Duodenal mucosa (tissue), 2 donors: ENCODE measurements around the gene MYO15A.

Experiments
- H3K27ac ChIP-seq: one replicate; pipeline ENCODE4 v1.7.0; 2013; ENCODE audit warnings: low read depth, low read length
- H3K27me3 ChIP-seq, 2 donors: one replicate each; pipeline ENCODE4 v1.7.0; 2013; ENCODE audit warnings: low read length in 2 of 2, control low read depth in 1 of 2; ENCODE audit not compliant: insufficient read depth in 2 of 2, control insufficient read depth in 1 of 2
- H3K36me3 ChIP-seq, 2 donors: one replicate each; pipeline ENCODE4 v1.7.0; 2013; ENCODE audit warnings: low read length in 2 of 2, control low read depth in 1 of 2; ENCODE audit not compliant: insufficient read depth in 2 of 2, control insufficient read depth in 1 of 2
- H3K4me1 ChIP-seq, 2 donors: one replicate each; pipeline ENCODE4 v1.7.0; 2013; ENCODE audit warnings: low read length in 2 of 2, control low read depth in 1 of 2; ENCODE audit not compliant: insufficient read depth in 2 of 2, control insufficient read depth in 1 of 2
- H3K4me3 ChIP-seq, 2 donors: one replicate each; pipeline ENCODE4 v1.7.0; 2013; ENCODE audit warnings: low read length in 2 of 2, low read depth in 1 of 2
- H3K9ac ChIP-seq, 2 donors: one replicate each; pipeline ENCODE4 v1.7.0; 2013; ENCODE audit warnings: low read length in 2 of 2, low read depth in 1 of 2
- H3K9me3 ChIP-seq, 2 donors: one replicate each; pipeline ENCODE4 v1.7.0; 2013; ENCODE audit warnings: low read length in 2 of 2, control low read depth in 1 of 2; ENCODE audit not compliant: control insufficient read depth in 1 of 2

MYO15A gene

DNA sequence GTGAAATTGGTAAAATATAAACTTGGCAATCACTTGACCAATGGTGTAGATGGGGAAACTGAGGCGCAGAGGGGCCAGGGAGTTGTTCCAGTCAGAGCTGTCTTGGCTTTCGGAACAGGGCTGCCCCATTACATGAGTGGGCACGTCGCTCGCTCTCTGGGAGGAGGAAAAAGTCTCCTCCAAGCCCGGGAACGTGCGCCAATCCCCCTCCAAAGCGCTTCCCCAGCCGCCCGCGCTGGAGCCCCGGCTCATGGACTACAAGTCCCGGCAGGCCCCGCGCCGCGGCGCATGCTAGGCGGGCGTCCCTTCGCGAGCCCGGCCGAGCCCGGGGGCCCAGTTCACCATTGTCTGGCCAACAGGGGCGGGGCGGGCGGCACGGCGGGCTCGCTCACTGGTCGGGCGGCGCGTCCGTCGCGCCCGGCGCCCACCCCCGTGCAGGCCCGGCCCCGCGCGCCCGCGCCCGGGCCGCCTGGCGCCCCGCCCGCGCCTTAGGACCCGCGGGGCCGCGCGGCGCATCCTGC lies 116.6 kb downstream of the MYO15A start, which contains the start of gene LLGL1:
TSS of gene LLGL1 (plus strand) at position 515 of the 521 bp plus-strand sequence. CDS start 48 bp downstream, outside the sequence.
- H3K9me3 ChIP-seq: no peaks in the 10 kb centered on the region
- peak within 1 kb of the TSS; percentile 54 to 61 for H3K9ac ChIP-seq
- H3K4me1 ChIP-seq: peaks cover 8 to 15% of the 10 kb centered on the region in 2 donors
- H3K27me3 ChIP-seq: no peaks in the 10 kb centered on the region
- H3K36me3 ChIP-seq: no peaks in the 10 kb centered on the region
- no peak within 1 kb of the TSS for H3K27ac ChIP-seq
- H3K4me3 ChIP-seq: peak within 1 kb of the TSS; percentile 86

DNA sequence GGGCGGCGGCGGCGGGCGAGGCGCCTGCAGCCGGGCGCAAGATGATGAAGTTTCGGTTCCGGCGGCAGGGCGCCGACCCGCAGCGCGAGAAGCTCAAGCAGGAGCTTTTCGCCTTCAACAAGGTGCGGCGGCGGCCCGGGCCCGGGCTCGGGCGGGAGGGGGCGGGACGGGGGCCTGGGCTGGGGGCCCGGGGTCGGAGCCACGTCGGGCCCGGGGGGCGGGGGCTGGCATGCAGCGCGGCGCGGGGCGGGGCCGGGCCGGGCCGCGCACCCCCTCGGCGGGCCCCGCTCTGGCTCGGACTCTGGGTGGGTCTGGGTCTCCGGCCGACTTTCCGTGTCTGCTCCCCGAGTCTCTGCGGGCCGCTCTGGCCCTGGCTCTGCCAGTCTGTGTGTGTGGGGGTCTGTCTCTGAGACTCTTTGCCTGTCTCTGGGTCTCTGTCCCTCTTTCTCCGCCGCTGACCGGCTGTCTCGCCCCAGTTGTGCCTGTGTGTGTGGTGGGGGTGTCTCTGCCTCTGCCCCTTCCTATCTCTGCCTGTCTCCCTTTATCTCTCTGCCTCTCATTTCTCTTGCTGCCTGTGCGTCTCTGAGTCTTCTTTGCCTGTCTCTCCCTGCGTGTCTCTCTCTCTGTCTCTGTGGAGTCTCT lies 117.2 kb downstream of the MYO15A start:
- H3K4me3 ChIP-seq: peak overlapping the region; percentile 86
- H3K36me3 ChIP-seq: no peaks in the 10 kb centered on the region
- H3K27me3 ChIP-seq: no peaks in the 10 kb centered on the region
- no peaks in the 10 kb centered on the region for H3K9me3 ChIP-seq
- H3K4me1 ChIP-seq: peaks cover 8 to 15% of the 10 kb centered on the region in 2 donors
- no peak overlapping the region for H3K27ac ChIP-seq
- peak overlapping the region; percentile 54 to 61 for H3K9ac ChIP-seq

DNA sequence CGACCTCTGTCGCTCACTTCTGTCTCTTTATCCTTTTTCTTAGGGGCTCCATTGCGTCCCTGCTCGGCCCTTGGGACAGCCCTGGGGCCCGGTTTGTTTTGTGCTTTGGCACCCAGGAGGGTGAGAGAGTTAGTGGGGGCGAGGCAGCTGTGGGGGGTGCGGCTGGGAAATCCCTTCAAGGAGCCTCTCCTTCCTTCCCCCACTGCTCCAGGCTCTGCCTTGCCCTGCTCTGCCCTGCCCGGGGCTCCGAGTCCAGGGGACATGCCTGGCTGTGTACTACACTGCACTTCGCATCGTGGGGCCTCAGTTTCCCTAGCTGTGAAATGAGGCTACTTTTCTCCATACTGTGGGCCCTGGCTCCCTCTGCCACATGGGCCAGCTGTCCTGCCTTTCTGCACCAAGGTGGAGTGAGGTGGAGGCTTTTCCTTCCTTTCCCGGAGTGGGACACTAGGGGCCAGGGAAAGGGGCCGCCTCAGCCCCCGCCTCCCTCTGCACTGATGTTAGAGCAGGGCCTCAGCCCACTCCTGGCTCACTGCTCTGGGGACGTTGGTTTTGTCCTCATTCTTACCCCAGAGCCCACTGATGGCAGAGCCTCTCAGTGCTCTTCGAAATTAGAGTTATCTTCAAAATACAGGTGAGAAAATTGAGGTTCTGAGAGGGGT lies 117.9 kb downstream of the MYO15A start:
- no peak overlapping the region for H3K27ac ChIP-seq
- H3K4me1 ChIP-seq: peaks cover 8 to 15% of the 10 kb centered on the region in 2 donors
- peak overlapping the region; percentile 86 for H3K4me3 ChIP-seq
- H3K36me3 ChIP-seq: no peaks in the 10 kb centered on the region
- peak overlapping the region; percentile 54 to 61 for H3K9ac ChIP-seq
- no peaks in the 10 kb centered on the region for H3K9me3 ChIP-seq
- no peaks in the 10 kb centered on the region for H3K27me3 ChIP-seq

DNA sequence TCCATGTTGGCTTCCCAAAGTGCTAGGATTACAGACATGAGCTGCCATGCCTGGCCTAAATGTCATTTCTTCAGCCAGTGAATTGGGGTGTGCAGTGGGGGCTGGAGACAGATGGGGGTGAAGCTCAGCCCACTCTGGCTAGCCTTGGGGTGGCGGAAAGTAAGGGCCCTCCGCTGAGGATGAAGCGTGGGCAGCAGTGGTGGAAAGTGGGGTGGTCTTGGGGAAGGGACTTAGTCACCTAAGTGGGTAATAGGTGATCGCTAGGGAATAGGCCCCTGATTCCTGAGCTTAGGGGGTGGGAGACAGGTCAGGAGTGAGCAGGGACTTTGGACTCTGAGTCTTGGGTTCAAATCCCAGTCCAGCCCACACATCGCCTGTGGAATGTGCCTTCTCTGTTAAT lies 119.1 kb downstream of the MYO15A start:
- Histone ChIP-seq H3K27ac (no peak overlapping the region), H3K4me1 (peaks cover 8 to 15% of the 10 kb centered on the region in 2 donors), H3K27me3 (no peaks in the 10 kb centered on the region), H3K9me3 (no peaks in the 10 kb centered on the region), H3K4me3 (no peak overlapping the region), H3K9ac (no peak overlapping the region), H3K36me3 (no peaks in the 10 kb centered on the region)

DNA sequence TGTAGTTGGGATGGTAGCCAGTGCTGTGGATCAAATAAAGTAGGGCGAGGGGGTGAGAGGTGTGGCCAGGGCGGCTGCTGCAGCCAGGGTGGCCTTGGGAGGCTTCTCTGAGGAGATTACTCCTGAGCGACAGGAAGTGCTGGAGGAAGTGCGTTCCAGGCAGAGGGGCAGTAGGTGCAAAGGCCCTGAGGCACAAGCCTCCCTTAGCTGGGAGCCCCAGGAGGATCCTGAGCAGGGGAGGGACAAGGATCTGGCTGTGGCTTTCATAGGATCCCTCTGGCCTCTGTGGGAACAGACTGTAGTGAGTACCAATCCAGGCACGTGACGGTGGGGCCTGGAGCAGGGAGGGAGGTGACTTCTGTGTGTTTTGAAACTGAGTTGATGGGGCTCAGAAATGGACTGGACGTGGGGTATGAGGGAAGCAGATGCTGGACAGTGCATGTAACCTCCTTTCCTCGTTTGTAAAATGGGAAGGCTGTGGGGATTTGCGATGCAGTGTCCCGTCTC lies 119.7 kb downstream of the MYO15A start:
- Histone ChIP-seq H3K27me3 (no peaks in the 10 kb centered on the region), H3K9me3 (no peaks in the 10 kb centered on the region), H3K4me1 (peaks cover 8 to 15% of the 10 kb centered on the region in 2 donors), H3K4me3 (no peak overlapping the region), H3K36me3 (no peaks in the 10 kb centered on the region), H3K27ac (no peak overlapping the region), H3K9ac (no peak overlapping the region)

DNA sequence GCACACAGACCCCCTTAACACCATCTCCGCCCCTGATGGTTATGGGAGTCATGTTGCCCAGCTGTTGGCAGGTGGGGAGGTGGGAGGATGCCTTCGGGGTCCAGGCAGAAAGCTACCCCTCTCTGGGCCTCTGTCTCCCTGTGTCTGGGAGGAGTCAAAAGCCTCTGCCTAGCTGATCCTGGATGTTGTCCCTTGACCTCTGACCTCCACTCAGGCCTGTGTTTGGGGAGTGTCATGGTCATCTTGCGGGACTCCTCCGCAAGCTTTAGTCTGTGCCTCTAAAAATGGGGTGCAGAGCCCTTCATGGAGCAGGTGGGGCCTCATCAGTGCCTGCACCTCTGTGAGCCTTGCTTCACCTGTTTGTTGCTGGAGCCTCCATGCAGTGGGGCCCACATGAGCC lies 120.7 kb downstream of the MYO15A start:
- Histone ChIP-seq H3K4me3 (no peak overlapping the region), H3K27ac (no peak overlapping the region), H3K36me3 (peaks cover 6 to 7% of the 10 kb centered on the region in 2 donors), H3K27me3 (no peaks in the 10 kb centered on the region), H3K9ac (no peak overlapping the region), H3K4me1 (peaks cover 8 to 15% of the 10 kb centered on the region in 2 donors), H3K9me3 (no peaks in the 10 kb centered on the region)
